ENCODE results near the gene TMEM125. TPM values are rescaled to one million over a fixed set of nuclear protein-coding genes. Genes with fewer than 3 reads are reported as not detected.

The TMEM125 gene
- polyA plus RNA-seq, 3 donors: not detected

DNA sequence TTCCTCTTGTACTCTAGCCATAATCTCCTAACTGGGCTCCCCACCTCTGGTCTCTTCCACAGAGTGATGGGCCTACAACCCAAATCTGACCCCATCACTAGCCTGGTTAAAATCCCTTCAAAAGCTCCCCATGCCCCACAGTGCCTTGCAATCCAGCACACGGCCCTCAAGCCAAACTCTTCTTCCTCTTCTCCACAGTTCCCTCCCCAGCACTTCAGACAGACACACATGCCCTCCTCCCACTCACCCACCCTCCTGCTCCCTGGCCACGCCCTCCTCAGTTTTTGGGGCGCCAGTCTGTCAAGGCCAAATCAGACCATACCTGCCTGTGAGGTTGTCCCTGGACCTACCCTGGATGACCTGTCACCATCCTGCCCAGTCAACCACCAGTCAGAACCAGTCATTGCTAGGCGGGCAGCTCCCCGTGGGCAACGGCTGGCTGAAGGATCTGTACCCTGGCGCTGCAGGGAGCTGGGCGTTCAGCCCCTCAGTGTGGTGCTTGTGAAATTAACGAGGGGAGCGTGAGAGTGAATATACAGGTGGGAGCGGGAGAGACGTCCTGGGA, 14.8 kb downstream of the TMEM125 start:
- WGBS (ENCODE audit: insufficient coverage): 81% methylated on average over 8 of the region's 12 CpGs
- TF ChIP-seq CTCF (IDR thresholded peaks at IDR 0.05): no peak
- Histone ChIP-seq H3K4me2 (replicated peaks; ENCODE audit: extremely low read depth, low read length, poor library complexity, severe bottlenecking) (no peak overlapping the region), H3K27ac (ENCODE audit: low read depth in 1 of 2, low read length in 2 of 2) (no peak overlapping the region), H2AFZ (ENCODE audit: insufficient read depth, low read depth, low read length, poor library complexity, severe bottlenecking) (no peak overlapping the region), H4K20me1 (ENCODE audit: insufficient read depth, low read length) (no peaks in the 10 kb centered on the region), H3K9ac (ENCODE audit: insufficient read depth, low read length, poor library complexity, severe bottlenecking) (no peak overlapping the region), H3K4me3 (replicated peaks in 1 of 3; ENCODE audit: low read depth in 2 of 3, low read length in 3 of 3) (no peak overlapping the region), H3K9me3 (replicated peaks in 1 of 2; ENCODE audit: control insufficient read depth in 1 of 2, insufficient read depth in 1 of 2, low read length in 2 of 2) (no peaks in the 10 kb centered on the region), H3K4me1 (ENCODE audit: control insufficient read depth in 1 of 2, insufficient read depth in 2 of 2, low read length in 2 of 2) (no peaks in the 10 kb centered on the region), H3K79me2 (ENCODE audit: insufficient read depth, low read length) (no peaks in the 10 kb centered on the region), H3K27me3 (ENCODE audit: control insufficient read depth in 2 of 2, insufficient read depth in 2 of 2, low read length in 2 of 2) (no peaks in the 10 kb centered on the region), H3K36me3 (replicated peaks in 1 of 2; ENCODE audit: control insufficient read depth in 1 of 2, insufficient read depth in 2 of 2, low read length in 2 of 2) (no peaks in the 10 kb centered on the region)
- H3K4me3 Mint-ChIP-seq: no peak overlapping the region
- DNase-seq: no peak
- H3K27ac Mint-ChIP-seq: no peak overlapping the region
- intact Hi-C loops (cut with micrococcal nuclease): no loop called here
- H3K9me3 Mint-ChIP-seq: no peaks in the 10 kb centered on the region
- peaks cover 2% of the 10 kb centered on the region for H3K4me1 Mint-ChIP-seq
- peaks cover 2 to 4% (median 4%) of the 10 kb centered on the region in 3 donors for H3K27me3 Mint-ChIP-seq (ENCODE audit: low read depth in 3 of 3)
- H3K36me3 Mint-ChIP-seq: no peaks in the 10 kb centered on the region

DNA sequence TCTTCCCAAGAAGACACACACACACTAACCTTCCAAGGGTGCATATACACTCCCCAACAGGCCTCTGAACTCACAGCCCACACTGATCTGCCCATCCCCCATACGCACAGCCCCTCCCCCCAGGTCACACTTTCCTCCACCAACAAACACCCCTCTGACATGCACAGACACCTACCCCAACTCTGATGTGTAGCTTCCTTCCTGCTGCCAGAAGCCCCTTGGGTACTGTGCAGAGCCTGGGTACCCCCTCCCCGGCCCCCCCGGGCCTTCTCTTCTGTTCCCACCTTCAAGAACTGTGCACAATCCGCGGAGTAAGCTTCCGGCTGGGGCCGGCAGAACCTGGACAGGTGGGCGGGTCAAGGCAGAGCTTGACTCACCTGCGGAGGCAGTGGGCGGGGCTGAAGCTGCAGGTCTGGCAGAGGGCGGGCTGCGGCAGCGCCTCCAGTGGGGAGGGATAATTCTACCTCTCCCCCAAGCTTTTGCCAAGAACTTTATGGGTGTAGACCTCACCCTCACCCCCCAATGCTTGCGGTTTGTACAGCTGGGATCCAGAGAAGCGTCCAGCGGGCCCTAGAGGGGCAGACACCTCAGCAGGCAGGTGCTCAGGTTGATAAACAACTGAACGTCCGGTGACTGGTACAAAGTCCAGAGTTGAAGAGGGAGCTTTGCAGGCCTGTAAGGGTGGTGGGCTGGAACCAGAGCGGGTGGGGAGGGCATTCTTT, 15.6 kb downstream of the TMEM125 start, which contains the start of gene C1orf210:
Gene C1orf210 (minus strand): TSS at position 313 of the 722 bp plus-strand sequence. CDS start 2,311 bp downstream, outside the sequence.
- no peaks in the 10 kb centered on the region for H3K4me1 ChIP-seq (ENCODE audit: control insufficient read depth in 1 of 2, insufficient read depth in 2 of 2, low read length in 2 of 2)
- no peaks in the 10 kb centered on the region for H3K79me2 ChIP-seq (ENCODE audit: insufficient read depth, low read length)
- DNase-seq: no peak
- H3K36me3 Mint-ChIP-seq: no peaks in the 10 kb centered on the region
- peaks cover 2% of the 10 kb centered on the region for H3K4me1 Mint-ChIP-seq
- H3K9me3 Mint-ChIP-seq: no peaks in the 10 kb centered on the region
- H3K4me2 ChIP-seq (replicated peaks; ENCODE audit: extremely low read depth, low read length, poor library complexity, severe bottlenecking): no peak within 1 kb of the TSS
- H3K36me3 ChIP-seq (replicated peaks in 1 of 2; ENCODE audit: control insufficient read depth in 1 of 2, insufficient read depth in 2 of 2, low read length in 2 of 2): no peaks in the 10 kb centered on the region
- peaks cover 2 to 4% (median 4%) of the 10 kb centered on the region in 3 donors for H3K27me3 Mint-ChIP-seq (ENCODE audit: low read depth in 3 of 3)
- H3K27ac Mint-ChIP-seq: no peak within 1 kb of the TSS
- 62% methylated on average over 7 of the region's 19 CpGs for WGBS (ENCODE audit: insufficient coverage)
- no peak for TF ChIP-seq CTCF (IDR thresholded peaks at IDR 0.05)
- H2AFZ ChIP-seq (ENCODE audit: insufficient read depth, low read depth, low read length, poor library complexity, severe bottlenecking): no peak within 1 kb of the TSS
- H4K20me1 ChIP-seq (ENCODE audit: insufficient read depth, low read length): no peaks in the 10 kb centered on the region
- no peaks in the 10 kb centered on the region for H3K9me3 ChIP-seq (replicated peaks in 1 of 2; ENCODE audit: control insufficient read depth in 1 of 2, insufficient read depth in 1 of 2, low read length in 2 of 2)
- no peak within 1 kb of the TSS for H3K27ac ChIP-seq (ENCODE audit: low read depth in 1 of 2, low read length in 2 of 2)
- H3K4me3 ChIP-seq (replicated peaks in 1 of 3; ENCODE audit: low read depth in 2 of 3, low read length in 3 of 3): no peak within 1 kb of the TSS
- no peak within 1 kb of the TSS for H3K9ac ChIP-seq (ENCODE audit: insufficient read depth, low read length, poor library complexity, severe bottlenecking)
- H3K4me3 Mint-ChIP-seq: no peak within 1 kb of the TSS
- intact Hi-C loops (cut with micrococcal nuclease): no loop called here
- no peaks in the 10 kb centered on the region for H3K27me3 ChIP-seq (ENCODE audit: control insufficient read depth in 2 of 2, insufficient read depth in 2 of 2, low read length in 2 of 2)

Data from CD14-positive monocyte (primary cell).